ENCODE results near the gene TRIM63. TPM values are rescaled to one million over a fixed set of nuclear protein-coding genes. Genes with fewer than 3 reads are reported as not detected.

TRIM63 gene
- total and polyA plus RNA-seq, 9 of the 15 experiments (the other 6 are each of a cell fraction or from before 2014, with no cell fraction given): 0.08 to 0.57 (median 0.36) TPM

DNA sequence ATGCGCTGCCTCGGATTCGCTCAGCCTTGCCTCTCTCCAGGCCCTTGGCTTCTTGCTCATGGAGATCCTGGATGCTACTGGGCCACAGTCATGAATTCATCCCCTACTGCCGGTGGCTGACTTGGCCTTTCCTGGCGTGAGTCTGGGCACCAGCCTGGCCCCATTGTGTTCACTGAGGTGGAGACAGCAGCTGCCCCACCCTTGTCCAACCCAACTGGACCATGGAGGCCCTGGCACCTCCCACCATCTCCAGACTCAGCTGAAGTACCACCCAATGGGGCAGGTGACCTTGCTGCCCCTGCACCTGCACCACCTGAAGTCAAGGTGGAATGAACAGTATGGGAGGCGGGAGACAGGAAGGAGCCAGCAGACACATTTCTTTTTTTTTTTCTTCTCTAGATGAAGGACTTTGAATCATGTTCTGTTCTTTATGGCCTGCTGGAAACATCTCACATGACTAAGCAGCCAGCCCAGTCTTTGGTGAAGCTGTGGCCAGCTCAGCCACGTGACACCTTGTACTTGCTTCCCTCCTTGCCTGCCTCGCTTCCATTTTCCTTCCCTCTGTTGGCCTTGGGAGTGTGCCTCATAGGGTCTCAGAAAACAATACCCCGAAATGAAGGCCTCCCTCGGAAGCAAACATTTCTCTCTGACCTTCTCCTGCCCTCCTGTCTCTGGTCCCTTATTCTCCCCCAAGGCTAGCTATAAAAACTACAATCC is 17.7 kb downstream of the TRIM63 start (continued):
- TF ChIP-seq, protein P1, sequence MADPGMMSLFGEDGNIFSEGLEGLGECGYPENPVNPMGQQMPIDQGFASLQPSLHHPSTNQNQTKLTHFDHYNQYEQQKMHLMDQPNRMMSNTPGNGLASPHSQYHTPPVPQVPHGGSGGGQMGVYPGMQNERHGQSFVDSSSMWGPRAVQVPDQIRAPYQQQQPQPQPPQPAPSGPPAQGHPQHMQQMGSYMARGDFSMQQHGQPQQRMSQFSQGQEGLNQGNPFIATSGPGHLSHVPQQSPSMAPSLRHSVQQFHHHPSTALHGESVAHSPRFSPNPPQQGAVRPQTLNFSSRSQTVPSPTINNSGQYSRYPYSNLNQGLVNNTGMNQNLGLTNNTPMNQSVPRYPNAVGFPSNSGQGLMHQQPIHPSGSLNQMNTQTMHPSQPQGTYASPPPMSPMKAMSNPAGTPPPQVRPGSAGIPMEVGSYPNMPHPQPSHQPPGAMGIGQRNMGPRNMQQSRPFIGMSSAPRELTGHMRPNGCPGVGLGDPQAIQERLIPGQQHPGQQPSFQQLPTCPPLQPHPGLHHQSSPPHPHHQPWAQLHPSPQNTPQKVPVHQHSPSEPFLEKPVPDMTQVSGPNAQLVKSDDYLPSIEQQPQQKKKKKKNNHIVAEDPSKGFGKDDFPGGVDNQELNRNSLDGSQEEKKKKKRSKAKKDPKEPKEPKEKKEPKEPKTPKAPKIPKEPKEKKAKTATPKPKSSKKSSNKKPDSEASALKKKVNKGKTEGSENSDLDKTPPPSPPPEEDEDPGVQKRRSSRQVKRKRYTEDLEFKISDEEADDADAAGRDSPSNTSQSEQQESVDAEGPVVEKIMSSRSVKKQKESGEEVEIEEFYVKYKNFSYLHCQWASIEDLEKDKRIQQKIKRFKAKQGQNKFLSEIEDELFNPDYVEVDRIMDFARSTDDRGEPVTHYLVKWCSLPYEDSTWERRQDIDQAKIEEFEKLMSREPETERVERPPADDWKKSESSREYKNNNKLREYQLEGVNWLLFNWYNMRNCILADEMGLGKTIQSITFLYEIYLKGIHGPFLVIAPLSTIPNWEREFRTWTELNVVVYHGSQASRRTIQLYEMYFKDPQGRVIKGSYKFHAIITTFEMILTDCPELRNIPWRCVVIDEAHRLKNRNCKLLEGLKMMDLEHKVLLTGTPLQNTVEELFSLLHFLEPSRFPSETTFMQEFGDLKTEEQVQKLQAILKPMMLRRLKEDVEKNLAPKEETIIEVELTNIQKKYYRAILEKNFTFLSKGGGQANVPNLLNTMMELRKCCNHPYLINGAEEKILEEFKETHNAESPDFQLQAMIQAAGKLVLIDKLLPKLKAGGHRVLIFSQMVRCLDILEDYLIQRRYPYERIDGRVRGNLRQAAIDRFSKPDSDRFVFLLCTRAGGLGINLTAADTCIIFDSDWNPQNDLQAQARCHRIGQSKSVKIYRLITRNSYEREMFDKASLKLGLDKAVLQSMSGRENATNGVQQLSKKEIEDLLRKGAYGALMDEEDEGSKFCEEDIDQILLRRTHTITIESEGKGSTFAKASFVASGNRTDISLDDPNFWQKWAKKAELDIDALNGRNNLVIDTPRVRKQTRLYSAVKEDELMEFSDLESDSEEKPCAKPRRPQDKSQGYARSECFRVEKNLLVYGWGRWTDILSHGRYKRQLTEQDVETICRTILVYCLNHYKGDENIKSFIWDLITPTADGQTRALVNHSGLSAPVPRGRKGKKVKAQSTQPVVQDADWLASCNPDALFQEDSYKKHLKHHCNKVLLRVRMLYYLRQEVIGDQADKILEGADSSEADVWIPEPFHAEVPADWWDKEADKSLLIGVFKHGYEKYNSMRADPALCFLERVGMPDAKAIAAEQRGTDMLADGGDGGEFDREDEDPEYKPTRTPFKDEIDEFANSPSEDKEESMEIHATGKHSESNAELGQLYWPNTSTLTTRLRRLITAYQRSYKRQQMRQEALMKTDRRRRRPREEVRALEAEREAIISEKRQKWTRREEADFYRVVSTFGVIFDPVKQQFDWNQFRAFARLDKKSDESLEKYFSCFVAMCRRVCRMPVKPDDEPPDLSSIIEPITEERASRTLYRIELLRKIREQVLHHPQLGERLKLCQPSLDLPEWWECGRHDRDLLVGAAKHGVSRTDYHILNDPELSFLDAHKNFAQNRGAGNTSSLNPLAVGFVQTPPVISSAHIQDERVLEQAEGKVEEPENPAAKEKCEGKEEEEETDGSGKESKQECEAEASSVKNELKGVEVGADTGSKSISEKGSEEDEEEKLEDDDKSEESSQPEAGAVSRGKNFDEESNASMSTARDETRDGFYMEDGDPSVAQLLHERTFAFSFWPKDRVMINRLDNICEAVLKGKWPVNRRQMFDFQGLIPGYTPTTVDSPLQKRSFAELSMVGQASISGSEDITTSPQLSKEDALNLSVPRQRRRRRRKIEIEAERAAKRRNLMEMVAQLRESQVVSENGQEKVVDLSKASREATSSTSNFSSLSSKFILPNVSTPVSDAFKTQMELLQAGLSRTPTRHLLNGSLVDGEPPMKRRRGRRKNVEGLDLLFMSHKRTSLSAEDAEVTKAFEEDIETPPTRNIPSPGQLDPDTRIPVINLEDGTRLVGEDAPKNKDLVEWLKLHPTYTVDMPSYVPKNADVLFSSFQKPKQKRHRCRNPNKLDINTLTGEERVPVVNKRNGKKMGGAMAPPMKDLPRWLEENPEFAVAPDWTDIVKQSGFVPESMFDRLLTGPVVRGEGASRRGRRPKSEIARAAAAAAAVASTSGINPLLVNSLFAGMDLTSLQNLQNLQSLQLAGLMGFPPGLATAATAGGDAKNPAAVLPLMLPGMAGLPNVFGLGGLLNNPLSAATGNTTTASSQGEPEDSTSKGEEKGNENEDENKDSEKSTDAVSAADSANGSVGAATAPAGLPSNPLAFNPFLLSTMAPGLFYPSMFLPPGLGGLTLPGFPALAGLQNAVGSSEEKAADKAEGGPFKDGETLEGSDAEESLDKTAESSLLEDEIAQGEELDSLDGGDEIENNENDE (IDR thresholded peaks at IDR 0.05; ENCODE audit: low read depth, low read length): no peak
- 0 out of 2 replicates have a peak, but pooled peaks have one; percentile 34 for TF ChIP-seq DIDO1 (tag; IDR thresholded peaks at IDR 0.05; ENCODE audit: low read depth)
- no peak for TF ChIP-seq ELF1 (tag; IDR thresholded peaks at IDR 0.05)
- TF ChIP-seq RBBP5 (IDR thresholded peaks at IDR 0.05; ENCODE audit: borderline replicate concordance, insufficient read depth, low read length, poor library complexity, severe bottlenecking): no peak
- TF ChIP-seq COPS2 (conservative IDR thresholded peaks at IDR 0.05): no peak
- TF ChIP-seq CBX8 (IDR thresholded peaks at IDR 0.05; ENCODE audit: borderline replicate concordance, extremely low read depth, low read depth, low read length, poor library complexity, severe bottlenecking): no peak
- TF ChIP-seq, protein P2, sequence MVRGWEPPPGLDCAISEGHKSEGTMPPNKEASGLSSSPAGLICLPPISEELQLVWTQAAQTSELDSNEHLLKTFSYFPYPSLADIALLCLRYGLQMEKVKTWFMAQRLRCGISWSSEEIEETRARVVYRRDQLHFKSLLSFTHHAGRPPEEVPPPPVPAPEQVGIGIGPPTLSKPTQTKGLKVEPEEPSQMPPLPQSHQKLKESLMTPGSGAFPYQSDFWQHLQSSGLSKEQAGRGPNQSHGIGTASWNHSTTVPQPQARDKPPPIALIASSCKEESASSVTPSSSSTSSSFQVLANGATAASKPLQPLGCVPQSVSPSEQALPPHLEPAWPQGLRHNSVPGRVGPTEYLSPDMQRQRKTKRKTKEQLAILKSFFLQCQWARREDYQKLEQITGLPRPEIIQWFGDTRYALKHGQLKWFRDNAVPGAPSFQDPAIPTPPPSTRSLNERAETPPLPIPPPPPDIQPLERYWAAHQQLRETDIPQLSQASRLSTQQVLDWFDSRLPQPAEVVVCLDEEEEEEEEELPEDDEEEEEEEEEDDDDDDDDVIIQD (CRISPR knock-in tag; IDR thresholded peaks at IDR 0.05): no peak
- TF ChIP-seq, protein P3, sequence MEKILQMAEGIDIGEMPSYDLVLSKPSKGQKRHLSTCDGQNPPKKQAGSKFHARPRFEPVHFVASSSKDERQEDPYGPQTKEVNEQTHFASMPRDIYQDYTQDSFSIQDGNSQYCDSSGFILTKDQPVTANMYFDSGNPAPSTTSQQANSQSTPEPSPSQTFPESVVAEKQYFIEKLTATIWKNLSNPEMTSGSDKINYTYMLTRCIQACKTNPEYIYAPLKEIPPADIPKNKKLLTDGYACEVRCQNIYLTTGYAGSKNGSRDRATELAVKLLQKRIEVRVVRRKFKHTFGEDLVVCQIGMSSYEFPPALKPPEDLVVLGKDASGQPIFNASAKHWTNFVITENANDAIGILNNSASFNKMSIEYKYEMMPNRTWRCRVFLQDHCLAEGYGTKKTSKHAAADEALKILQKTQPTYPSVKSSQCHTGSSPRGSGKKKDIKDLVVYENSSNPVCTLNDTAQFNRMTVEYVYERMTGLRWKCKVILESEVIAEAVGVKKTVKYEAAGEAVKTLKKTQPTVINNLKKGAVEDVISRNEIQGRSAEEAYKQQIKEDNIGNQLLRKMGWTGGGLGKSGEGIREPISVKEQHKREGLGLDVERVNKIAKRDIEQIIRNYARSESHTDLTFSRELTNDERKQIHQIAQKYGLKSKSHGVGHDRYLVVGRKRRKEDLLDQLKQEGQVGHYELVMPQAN (IDR thresholded peaks at IDR 0.05; ENCODE audit: borderline replicate concordance): no peak
- TF ChIP-seq SMARCC2 (IDR thresholded peaks at IDR 0.05; ENCODE audit: low read depth): no peak
- no peak for TF ChIP-seq C11orf30 (IDR thresholded peaks at IDR 0.05; ENCODE audit: low read depth)
- TF ChIP-seq PTRF (tag; IDR thresholded peaks at IDR 0.05): peak; percentile 87
- no peak for TF ChIP-seq STAT5B (CRISPR knock-in tag; IDR thresholded peaks at IDR 0.05)
